NCI-H774 (cell line): Measurements from ENCODE around the gene WDR46.

Experiments used
- DNase-seq: peaks from one replicate; lab custom pipeline; 2025; lab: John Stamatoyannopoulos, UW

Gene WDR46

DNA sequence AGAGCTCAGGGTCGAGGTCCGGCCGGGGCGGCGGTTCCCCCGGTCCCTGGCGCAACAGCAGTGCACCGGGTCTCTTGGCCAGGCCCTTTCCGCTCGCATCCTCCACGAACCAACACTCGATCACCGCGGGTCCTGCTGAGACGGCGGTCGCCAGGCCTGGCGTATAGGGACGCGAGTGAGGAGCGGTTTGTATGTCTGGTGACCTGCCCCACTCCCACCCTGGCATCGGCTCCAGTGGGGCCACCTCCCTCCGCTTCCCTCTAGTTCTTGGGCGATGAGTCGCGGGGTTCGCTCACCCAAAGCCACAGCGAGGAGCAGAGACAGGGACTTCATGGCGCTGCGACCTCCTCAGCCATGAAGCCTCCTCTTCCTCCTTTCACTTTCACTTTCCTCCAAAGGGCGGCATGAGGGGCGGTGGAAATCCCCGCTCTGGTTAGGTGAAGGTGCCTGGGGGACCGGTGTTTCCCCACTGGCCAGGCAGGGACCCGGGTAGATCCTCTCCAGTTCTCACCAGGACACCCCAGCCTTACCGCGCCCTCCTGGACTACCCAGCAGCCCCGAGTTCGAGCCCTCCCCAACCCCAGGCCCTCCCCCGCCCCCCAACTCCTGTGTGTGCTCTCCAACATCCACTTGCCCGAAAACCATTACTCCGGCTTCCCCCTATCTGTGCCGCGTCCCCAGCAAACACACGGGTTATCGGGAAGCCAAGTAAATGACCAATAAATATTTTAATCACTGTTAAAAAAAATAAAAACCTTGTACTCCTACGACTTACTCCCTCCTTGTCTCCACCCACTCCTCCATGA is 24.9 kb upstream of the WDR46 start, which contains the start of gene TAPBP:
TSS of gene TAPBP (minus strand) at position 370 of the 806 bp plus-strand sequence. CDS start at position 333, 37 bp downstream.
- DNase-seq: peak; percentile 34

DNA sequence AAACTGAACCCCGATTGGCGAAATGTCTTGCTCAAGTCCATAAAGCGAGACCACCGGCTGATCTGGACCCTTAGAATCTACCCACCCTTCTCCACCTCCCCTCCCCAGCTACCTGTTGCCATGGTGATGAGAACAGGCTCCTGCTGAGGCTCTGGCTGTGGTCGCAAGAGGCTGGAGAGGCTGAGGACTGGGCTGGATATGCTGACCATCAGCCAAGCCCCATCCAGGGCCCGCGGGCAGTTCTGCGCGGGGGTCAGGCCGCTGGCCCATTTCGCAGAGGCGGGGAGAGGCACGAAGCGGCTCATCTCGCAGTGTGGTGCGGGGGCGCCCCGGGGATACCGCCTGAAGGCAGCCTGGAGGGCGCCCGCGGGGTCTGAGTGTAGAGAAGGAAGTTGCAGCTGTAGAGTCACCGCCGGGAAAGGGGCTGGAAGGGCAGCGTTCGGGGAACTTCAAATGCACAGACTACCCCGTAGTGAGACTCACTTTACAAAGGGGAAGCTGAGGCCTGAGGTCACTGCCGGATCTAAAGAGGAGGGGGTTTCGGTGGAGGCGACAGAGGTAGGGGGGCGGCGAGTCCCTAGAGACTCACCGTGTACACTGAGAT is 24.2 kb upstream of the WDR46 start:
- DNase-seq: peak; percentile 51

DNA sequence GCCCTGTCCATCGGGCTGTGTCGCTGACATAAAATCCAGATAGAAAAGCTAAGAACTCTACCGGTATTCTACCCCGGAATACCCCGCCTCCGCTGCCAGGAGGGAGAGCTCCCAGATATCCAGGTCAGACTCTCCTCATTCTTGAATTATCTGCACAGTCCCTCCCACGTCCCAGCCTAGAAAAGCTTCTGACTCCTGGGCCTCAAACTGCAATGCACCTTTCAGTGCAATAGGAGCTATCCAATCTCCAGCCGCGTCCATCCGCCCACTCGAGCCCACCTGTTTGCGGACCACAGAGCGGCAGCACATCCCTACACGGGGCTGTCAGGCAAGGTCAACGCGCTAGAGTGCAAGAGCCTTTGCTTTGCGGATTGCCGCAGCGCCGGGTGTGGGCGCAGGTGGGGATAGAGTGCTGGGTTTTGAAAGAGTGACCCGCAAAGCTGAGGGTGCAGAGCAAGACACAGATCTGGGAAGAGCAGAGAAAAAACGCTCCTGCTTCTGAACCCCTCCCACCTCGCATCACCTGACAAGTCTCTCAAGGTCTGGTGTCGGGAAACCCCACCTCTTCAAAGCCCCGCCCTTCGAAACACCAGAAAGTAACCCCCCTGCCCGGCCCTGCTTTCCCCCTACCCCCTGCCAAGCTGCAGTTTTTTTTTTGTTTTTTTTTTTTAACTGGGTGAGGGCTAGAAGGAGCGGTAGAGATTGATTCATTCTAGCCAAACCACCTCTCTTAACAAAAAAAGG is 23.5 kb upstream of the WDR46 start:
- DNase-seq: peak; percentile 87

DNA sequence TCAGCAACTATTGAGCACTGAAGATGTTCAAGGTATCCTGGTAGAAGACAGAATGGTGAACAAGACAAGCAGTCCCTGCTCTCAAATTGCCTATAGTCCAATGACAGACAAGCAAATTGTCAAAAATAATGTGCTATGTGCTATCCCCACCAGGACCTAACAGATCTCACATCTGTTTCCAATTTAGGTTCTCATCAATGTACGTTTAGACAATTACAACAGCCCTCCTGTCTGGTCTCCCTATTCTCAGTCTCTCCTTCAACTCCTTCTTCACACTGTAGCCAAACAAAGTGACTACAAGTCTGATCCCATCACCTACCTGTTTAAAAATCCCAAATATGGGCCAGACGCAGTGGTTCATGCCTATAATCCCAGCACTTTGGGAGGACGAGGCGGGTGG is 17.3 kb upstream of the WDR46 start:
- no peak for DNase-seq

DNA sequence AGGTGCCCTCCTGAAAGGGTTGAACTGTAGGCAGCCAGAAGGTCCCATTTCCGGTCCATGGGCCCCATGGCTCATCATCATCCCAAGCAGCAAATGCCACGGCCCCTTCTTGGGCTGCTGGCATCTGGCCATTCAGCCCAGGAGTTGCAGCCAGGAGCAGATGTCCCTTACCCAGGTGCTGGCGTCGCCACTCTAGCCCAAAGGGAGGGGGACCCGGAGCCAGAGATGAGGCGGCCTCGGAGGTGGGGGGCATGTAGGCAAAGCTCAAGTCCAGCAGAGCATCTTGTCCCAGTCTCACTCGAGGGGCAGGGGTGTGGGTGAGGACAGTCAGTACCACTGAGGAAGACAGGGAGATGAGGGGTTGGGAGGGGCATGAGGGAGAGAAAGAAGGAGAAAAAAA is 16.0 kb upstream of the WDR46 start:
- no peak for DNase-seq

DNA sequence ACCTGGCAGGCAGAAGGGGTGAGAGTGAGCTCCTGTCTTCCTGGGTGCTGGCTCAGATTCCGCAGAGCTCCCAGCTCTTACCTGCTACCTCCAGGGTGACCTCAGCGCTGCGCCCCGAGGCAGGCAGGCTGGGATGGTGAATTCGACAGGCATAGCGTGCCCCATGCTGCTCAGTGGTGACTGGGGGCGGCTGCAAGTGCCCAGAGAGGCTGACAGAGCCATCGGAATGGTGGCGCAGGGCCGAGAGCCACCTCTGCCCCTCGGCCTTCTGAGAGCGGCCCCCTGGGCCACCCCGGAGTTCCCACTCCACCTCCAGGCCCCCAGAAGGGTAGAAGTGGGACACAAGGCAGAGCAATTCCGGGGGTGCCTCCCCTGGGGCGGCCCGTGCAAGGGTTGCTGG is 15.2 kb upstream of the WDR46 start:
- no peak for DNase-seq

DNA sequence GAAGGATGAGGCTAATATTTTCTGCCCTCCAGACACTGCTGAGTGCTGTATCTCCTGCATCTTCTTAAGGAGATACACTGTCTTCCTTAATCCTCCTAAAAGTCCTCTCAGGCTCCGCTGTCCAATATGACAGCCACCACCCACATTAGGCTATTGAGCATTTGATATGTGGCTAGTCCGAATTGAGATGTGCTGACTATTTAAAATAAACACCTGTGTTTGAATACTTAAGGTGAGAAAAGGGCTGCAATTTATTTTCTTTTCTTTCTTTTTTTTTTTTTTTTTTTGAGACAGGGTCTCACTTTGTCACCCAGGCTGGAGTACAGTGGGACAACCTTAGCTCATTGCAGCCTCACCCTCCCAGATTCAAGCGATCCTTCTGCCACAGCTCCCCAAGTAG is 12.8 kb upstream of the WDR46 start:
- no peak for DNase-seq

DNA sequence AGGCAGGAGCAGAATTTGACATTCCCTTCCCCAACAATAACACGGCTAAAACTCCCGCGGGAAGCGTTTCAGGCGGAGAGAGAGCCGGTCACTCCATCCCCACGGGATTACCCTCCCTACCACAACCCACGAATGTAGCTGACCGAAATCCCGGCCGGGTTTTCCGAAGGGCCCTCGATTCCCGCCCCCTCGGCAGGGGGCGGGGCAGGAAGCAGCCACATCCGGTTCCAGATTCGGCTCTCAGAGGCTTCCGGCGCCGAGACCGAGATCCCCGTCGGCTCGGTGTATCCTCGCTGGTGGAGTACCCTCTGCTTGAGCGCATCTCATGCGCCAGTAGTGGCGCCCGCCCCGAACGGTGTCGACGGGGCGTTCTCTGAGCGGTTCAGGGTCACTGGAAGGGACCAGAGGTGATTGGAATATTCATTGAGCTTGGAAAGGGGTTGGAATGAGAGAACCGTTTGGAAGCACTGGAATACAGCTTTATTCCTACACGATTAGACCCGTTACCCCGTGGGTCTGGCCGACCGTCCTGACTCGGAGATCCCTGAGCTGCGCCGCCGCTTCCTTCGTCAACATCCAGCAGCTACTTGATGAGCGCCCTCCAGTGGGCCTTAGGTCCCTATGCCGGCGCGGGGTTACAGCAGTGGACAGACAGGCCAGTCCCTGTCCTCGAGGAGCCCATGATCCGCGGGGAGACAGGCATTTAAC is 10.4 kb upstream of the WDR46 start:
- DNase-seq: peak; percentile 90

DNA sequence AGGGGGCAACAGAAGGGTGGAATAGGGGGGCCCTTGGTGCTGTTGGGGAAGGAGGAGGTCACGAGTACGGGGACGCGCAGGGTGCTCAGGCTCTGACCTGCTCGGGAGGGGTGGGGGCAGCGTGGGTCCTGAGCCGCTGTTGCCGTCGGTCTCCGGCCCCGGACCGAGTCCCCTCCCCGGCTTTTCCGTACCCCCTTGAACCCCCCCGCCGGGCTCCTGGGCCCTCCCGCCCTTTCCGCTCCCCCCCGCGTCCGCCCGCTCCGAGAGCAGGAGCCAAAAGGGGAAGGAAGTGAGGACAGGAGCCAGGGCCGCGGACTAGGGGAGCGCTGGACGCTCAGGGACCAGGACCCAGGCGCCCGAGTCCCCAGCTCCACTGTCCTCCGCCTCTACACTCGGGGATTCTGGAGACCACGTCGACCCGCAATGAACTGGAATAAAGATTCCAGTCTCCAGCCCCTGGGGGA is 9.8 kb upstream of the WDR46 start, which contains the start of gene RGL2:
TSS of gene RGL2 (minus strand) at position 170 of the 464 bp plus-strand sequence. CDS start 332 bp downstream, outside the sequence.
- peak; percentile 37 for DNase-seq

DNA sequence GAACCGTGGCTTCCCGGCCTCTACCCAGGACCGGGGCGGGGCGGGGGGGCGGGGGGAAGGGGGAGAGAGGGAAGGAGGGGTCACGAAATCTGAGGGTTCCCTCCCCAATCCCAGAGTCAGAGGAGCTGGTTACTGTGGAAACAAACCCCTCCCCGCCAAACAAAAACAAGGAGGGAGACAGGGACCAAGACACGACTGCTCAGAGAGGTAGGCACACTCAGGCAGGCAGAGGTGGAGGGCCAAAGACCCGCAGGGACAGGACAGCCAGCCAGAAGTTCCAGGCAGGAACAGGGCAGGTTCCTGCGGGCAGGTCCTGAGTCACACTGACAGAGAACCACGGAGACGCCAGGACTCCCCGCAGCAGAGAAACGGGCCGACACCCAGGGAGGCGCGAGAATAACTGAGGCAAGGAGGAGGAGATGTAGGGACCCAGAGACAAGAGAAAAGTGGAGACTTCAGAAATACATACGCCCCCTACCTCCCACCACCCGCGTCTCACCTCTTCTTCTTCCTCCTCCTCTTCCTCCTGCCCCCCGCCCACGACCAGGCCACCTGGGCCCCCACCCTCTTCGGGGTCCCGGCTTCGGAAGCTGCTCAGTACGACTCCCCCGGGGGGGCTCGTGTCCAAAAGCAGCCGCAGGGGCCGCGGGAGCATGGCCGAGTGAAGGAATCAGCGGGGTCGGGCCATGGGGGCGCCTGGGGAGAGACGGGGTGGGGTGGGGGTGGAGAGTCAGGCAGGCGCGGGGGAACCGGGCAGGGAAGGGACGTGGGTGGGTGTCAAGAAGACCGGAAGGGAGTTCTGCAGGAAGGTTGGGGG is 9.1 kb upstream of the WDR46 start:
- DNase-seq: peak; percentile 23

DNA sequence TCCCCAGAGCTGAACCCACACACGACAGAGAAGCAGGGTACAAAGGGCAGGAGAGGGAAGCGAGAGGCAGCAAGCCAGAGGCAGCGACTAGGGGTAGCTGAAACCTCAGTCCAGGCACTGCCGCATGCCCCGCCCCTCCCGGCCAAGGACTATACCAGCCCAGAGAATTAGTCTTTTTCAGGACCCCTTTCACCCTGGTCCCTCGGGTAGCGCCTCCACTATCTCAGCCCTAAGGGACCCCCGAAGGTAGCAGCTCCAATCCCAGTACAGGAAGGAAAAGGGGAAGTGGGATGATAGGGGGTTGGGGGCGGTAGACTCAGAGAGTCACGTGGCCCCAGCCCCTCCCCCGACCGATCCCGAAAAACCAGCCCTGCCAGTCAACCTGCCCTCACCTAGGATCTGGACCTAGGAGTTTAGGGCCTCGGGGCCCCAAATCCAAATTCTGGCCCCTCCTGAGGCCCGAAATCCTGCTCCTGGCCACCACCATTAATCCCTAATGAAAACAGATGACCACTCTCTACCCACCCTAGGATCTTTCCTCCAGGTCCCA is 8.4 kb upstream of the WDR46 start:
- DNase-seq: no peak

DNA sequence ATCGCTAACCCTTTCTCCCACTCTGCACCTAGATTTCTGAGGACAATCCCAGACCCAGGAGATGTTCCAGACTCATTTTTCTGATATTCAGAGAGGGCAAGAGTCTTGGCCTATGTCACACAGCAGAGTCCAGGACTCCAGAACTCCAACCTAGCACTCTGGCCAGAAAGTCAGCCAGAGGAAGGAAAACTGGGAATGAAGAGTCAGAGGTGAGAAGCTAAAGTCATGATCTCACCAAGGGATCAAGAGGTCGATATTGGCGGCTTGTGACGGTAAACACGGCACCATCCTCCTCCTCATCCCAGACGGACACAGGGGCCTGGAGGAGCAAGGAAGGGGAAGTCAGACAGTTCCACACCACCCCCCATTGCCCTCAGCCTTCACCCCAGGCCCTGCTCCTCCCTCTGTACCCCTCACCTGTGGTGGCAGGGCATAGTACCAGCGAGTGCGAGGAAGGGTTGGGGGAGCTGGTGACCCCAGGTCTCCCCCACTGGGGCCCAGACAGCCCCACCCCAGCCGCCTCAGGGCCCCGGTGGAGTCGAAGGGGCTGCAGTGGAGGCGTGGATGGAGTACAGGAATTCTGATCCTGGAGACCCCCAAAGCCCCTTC is 7.9 kb upstream of the WDR46 start:
- no peak for DNase-seq

DNA sequence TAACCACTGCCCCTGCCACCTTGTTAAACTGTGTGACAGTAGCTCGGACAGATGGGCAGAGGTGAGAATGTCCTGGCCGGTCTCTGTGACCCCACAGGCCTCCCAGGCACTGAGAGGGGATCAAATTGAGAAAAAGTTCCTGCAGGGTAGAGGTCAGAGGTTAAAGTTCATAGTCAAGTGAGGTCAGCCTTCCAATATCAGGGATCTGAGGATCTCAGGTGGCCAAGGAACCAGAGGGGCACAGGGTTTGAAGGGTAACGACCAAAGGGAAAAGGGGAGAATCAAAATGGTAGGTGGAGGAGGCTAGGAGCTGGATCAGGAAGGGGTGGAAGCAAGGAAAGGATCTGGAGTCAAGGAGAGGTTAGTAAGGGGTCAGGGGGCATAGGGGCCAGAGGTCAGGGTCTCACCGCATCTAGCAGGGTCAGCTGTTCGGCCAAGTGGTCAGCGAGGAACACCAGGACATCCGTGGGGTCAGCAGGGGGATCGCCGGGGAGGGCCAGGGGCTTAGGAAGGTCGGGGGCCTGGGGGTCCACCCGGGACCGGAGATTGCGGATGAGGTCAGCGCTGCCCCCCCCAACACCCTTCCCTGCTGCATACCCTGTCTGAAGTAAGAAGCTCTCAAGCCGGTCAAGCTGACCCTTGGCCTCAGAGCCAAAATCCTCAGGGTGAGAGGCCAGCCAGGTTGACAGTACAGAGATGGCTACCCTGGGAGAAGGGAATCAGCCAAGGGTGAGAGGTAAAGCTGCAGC is 6.8 kb upstream of the WDR46 start:
- no peak for DNase-seq

DNA sequence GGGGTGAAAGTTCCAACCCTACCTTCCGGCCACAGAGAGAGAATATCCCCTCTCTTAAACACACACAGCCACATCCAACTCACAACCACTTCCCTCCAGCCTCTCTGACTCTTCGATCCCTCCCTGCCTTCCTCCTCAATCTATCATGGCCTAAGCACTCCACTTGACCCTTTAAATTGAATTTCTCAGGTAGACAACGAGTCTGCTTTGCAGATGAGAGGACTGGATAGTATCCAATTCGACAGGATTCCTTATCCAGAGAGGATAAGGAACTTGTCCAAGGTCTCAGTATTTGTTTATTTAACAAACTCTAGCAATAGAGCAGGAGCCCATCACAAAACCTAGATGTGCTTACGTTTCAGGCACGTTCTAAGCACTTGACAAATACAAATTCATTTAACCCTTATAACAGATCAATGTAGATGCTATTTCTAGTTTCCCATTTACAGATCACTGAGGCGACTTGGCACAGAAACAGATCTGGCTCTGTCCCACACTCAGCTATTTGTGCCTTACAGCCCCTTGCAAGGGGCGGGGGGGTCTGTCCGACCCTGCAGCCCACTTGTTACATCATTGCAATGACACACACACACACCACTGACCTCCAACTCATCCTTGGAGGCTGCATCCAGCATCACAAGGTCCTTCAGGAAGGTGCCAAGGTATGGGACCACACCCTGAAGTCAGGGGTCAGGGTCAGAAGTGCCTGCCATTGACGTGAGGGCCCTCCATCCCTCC is 5.2 kb upstream of the WDR46 start:
- DNase-seq: no peak

DNA sequence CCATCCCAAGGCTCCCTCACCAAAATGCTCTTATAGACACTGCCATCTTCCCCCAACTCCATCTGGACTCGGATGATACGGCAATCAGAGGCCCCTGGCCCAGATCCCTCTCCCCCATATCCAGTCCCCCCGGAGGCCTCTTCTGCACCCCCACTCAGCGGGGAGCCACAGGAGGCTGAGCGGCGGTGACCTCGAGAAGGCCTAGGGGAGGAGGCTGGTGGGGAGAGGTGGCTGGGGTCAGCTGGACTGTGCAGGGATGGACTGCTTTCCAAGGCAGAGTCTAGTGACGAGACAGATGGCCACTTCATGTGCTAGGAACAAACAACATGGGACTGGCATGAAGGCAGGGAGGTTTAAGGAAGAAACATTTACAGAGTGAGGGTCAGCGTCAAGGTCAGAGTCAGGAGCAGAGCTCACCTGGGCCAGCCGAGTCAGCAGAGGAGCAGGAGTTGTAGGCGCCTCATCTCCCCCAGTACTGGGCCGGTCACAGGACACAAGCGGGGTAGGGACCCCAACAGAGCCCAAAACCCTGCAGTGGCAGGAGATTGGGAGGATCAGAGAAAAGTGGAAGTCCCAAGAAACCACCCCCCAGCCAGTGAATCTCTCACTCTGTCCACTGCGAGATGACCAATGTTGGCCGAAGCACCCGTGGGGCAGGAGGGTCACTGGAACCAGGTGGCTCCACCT is 4.1 kb upstream of the WDR46 start:
- DNase-seq: no peak

DNA sequence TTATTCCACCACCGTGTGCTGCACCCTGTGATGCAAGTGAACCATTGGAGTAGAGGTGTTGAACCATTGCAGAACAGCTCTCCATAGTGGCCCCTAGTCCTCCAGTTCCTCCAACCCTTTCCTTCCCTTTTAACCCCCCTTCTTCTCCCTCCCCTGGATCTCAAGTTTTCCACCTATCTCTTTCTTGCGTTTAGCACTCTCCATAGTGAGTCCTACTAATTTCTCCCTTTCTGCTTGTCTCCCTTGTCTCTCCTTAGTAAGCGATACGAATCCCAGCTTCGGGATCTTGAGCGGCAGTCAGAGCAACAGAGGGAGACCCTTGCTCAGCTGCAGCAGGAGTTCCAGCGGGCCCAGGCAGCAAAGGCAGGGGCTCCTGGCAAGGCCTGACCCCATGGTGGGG is 1.4 kb upstream of the WDR46 start:
- DNase-seq: no peak

DNA sequence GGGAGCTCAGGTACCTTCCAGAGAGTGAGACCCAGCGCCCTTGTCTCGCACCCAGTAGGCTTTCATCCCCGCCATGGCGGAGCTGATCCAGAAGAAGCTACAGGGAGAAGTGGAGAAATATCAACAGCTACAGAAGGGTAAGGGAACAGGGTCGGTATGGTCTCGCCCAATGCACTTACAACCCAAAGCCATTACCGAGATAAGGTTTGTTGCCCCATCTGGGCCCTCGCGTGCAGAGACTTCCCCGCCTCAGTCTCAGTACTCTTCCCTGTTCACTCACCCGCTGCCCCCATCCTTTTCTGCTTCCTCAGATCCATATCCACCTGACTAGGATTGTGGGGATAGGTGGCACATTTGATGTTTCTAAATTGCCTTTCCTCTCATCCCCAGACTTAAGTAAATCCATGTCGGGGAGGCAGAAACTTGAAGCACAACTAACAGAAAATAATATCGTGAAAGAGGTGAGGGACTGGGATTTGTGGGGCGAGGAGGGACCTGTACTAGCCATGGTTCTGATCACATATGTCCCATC is 811 bp upstream of the WDR46 start:
- DNase-seq: no peak
